Activated T-cell treated with anti-CD3 and anti-CD28 coated beads for 4 hours (primary cell): ENCODE results near the gene DR1.

Experiments used
- DNase-seq: peaks from one replicate; pipeline ENCODE4 v3.0.0-alpha.2; 2020

Gene DR1

GRCh38 chr1:93395195-93395594 is 49.5 kb downstream of the DR1 start:
- DNase-seq, result no peak

- no peak for DNase-seq
These were observed 54.1 kb downstream of the DR1 start for GRCh38 chr1:93399781-93400180.

GRCh38 chr1:93408203-93408602 is 62.5 kb downstream of the DR1 start:
- DNase-seq, result no peak

GRCh38 chr1:93411000-93411399 is 65.3 kb downstream of the DR1 start:
- DNase-seq, result no peak

GRCh38 chr1:93414749-93415148 is 69.0 kb downstream of the DR1 start:
- DNase-seq, result no peak

DNA sequence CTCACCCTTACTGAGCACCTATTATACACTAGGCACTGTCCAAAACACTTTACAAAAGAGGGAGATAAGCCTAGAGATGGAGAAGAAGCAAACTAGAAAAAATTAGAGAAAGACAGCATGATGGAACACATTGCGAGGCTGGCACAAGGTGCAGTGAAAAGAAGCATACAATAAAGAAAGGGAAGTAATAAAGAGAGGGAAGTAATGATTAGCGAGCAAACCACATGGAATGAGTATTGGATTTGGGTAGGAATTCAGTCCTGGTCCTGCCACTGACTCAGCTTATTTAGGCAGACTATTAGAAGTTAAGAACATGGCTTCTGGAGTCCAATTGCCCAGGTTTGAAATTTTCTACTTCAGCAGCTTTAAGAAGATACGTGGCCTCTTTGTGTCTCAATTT is 69.6 kb downstream of the DR1 start:
- DNase-seq, result no peak

DNA sequence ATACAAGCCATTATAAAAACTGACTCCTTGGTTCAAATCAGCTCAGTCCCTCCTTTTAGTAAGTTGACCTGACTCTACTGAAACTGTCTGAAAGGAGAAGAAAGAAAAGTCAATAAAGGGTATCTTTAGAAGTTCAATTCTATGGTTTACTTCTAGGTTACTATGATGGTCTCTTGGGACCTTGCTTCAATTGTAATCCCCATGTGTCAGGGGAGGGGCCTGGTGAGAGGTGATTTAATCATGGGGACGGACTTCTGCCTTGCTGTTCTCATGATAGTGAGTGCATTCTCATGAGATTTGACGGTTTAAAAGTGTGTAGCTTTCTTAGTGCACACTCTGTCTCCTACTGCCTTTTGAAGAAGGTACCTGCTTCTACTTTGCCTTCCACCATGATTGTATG is 70.5 kb downstream of the DR1 start:
- no peak for DNase-seq
